GM12878 (cell line): ENCODE results near the gene ICA1. TPM values are rescaled to one million over a fixed set of nuclear protein-coding genes. Genes with fewer than 3 reads are reported as not detected.

Experiments used
- ATAC-seq: fragments of 200-7000 bp; cut with Tn5 transposase; 3 replicates; pipeline ENCODE4 v1.9.1; 2020; ENCODE audit warnings: mild to moderate bottlenecking, moderate library complexity
- BruUV-seq: library from RNA; stranded (reverse); fragments of 400-500 nt; replicated peaks from 2 replicates; lab custom pipeline; 2021; lab: Mats Ljungman, UMichigan
- CTCF ChIA-PET: fragments of 300-600 bp; sonication (Branson Sonifier 250); formaldehyde crosslinking; extraction: SDS; loops from one replicate; lab custom pipeline; 2021; ENCODE audit warnings: inconsistent platforms; lab: Yijun Ruan, JAX
- POLR2A ChIA-PET: fragments of 350-600 bp; formaldehyde crosslinking; extraction: SDS; loops from one replicate; lab custom pipeline; 2021; ENCODE audit warnings: inconsistent platforms; lab: Charles Lee
- RAD21 ChIA-PET: fragments of 300-600 bp; sonication (Branson Sonifier 250); formaldehyde crosslinking; loops from one replicate; lab custom pipeline; 2023; ENCODE audit warnings: antibody characterized with exemption; ENCODE audit not compliant: unreplicated experiment; lab: Charles Lee
- SMC1A ChIA-PET: fragments of 300-600 bp; sonication (Branson Sonifier 250); formaldehyde crosslinking; loops from one replicate; lab custom pipeline; 2023; ENCODE audit not compliant: unreplicated experiment, uncharacterized antibody; lab: Charles Lee
- DNase-seq: peaks from one replicate; pipeline ENCODE4 v3.0.0-alpha.2; 2011; ENCODE audit warnings: low read depth, low spot score
- FAIRE-seq: peaks from 3 replicates; lab custom pipeline; 2011; peaks lifted over from hg19 to GRCh38; lab: Jason Lieb, UNC
- H2AFZ ChIP-seq: 2 replicates; pipeline ENCODE4 v1.6.0; 2011; ENCODE audit warnings: low read depth, low read length, control low read depth; ENCODE audit not compliant: control insufficient read depth
- H3K27ac ChIP-seq: 2 replicates; pipeline ENCODE4 v1.5.1; 2011; ENCODE audit warnings: control low read depth; ENCODE audit not compliant: control insufficient read depth, insufficient read depth
- H3K27me3 ChIP-seq, 2 experiments: replicated peaks in 1 of 2; 2 replicates each; pipeline versions ENCODE4 v1.6.0 to v1.6.1; 2011; ENCODE audit warnings: low read length in 1 of 2; ENCODE audit not compliant: control insufficient read depth in 2 of 2, insufficient read depth in 2 of 2
- H3K36me3 ChIP-seq, 2 experiments: 2 replicates each; pipeline ENCODE4 v1.5.1; 2011; ENCODE audit warnings: low read length in 1 of 2; ENCODE audit not compliant: control insufficient read depth in 2 of 2, insufficient read depth in 2 of 2
- H3K4me1 ChIP-seq: 2 replicates; pipeline ENCODE4 v1.6.1; 2011; ENCODE audit warnings: mild to moderate bottlenecking, low read length, moderate library complexity, mixed read lengths; ENCODE audit not compliant: control insufficient read depth, insufficient read depth
- H3K4me2 ChIP-seq: 2 replicates; pipeline ENCODE4 v1.6.0; 2011; ENCODE audit warnings: control low read depth; ENCODE audit not compliant: control insufficient read depth, insufficient read depth
- H3K4me3 ChIP-seq: fragments of 200-600 bp; sonication (generic); 2 replicates; pipeline ENCODE4 v1.5.1; 2016
- H3K79me2 ChIP-seq: 2 replicates; pipeline ENCODE4 v1.6.0; 2011; ENCODE audit warnings: low read length; ENCODE audit not compliant: control insufficient read depth, insufficient read depth
- H3K9ac ChIP-seq: 2 replicates; pipeline ENCODE4 v1.8.0; 2011; ENCODE audit warnings: low read length, control low read depth, mixed read lengths; ENCODE audit not compliant: control insufficient read depth, insufficient read depth
- H3K9me3 ChIP-seq: replicated peaks from 3 replicates; pipeline ENCODE4 v1.5.1; 2011; ENCODE audit warnings: mild to moderate bottlenecking, low read length; ENCODE audit not compliant: control insufficient read depth, insufficient read depth
- H4K20me1 ChIP-seq: 2 replicates; pipeline ENCODE4 v1.6.0; 2011; ENCODE audit not compliant: control insufficient read depth, insufficient read depth
- BCL11A ChIP-seq: IDR thresholded peaks from 2 replicates; pipeline ENCODE4 v1.6.1; 2011; ENCODE audit warnings: low read depth, low read length
- ELK1 ChIP-seq: IDR thresholded peaks from 2 replicates; pipeline ENCODE4 v1.6.1; 2012; ENCODE audit warnings: low read depth, low read length, improper control_type of control experiment
- ESRRA ChIP-seq: IDR thresholded peaks from 2 replicates; pipeline ENCODE4 v1.6.1; 2012; ENCODE audit warnings: mild to moderate bottlenecking, low read length, improper control_type of control experiment
- ETV6 ChIP-seq, 2 experiments: fragments of 450-650 bp in 1 of 2; IDR thresholded peaks in 1 of 2; conservative IDR thresholded peaks in 1 of 2; 2 replicates each; pipeline ENCODE4 v1.6.1; 2014; ENCODE audit warnings: antibody characterized with exemption in 1 of 2, borderline replicate concordance in 1 of 2, low read depth in 1 of 2, mild to moderate bottlenecking in 1 of 2, moderate library complexity in 1 of 2
- MLLT1 ChIP-seq: fragments of 450-650 bp; IDR thresholded peaks from 2 replicates; pipeline ENCODE4 v1.6.1; 2016; ENCODE audit warnings: mild to moderate bottlenecking
- NFYB ChIP-seq: IDR thresholded peaks from 2 replicates; pipeline ENCODE4 v1.6.1; 2011; ENCODE audit warnings: low read depth, mild to moderate bottlenecking, low read length, improper control_type of control experiment, moderate library complexity; ENCODE audit not compliant: insufficient read depth
- PRDM15 ChIP-seq: fragments of 450-650 bp; formaldehyde crosslinking; IDR thresholded peaks from 2 replicates; pipeline ENCODE4 v1.4.0; 2020; ENCODE audit warnings: mild to moderate bottlenecking, moderate library complexity
- SREBF2 ChIP-seq: IDR thresholded peaks from 2 replicates; pipeline ENCODE4 v1.6.1; 2012; ENCODE audit warnings: mild to moderate bottlenecking, low read length
- in situ Hi-C: fragments of 300-500 bp; cut with MboI; formaldehyde crosslinking; loops from 9 replicates; pipeline ENCODE4 v1.14.3; 2018; ENCODE audit warnings: mixed read lengths
- intact Hi-C: fragments of 100-400 bp; cut with micrococcal nuclease; formaldehyde crosslinking; loops from one replicate; pipeline ENCODE4 v1.14.2; 2022; ENCODE audit not compliant: unreplicated experiment
- polyA plus RNA-seq, 11 experiments: library from polyadenylated mRNA; depleted of rRNA in 4 of 11; unstranded in 6 of 11; stranded (reverse) in 5 of 11; fragments of >200 nt; fragmentation: Nextera tagmentation in 4 of 11; fragmentation: Illumina TruSeq in 1 of 11; extraction: Ambion mirVana in 4 of 11; extraction: Trizol in 1 of 11; gene quantifications; 1 replicate in 1 of 11; 2 replicates in 10 of 11; pipeline versions ENCODE4 v1.2.1 to v1.2.3, GENCODE V29; 2011 to 2016; ENCODE audit warnings: inconsistent platforms in 2 of 11, missing spikeins in 2 of 11, low read depth in 1 of 11
- total RNA-seq, 4 experiments: library from RNA; depleted of rRNA in 3 of 4; stranded (reverse); fragments of >200 nt in 3 of 4; fragmentation: Illumina TruSeq in 1 of 4; extraction: Trizol in 1 of 4; gene quantifications; 2 replicates each; pipeline versions ENCODE4 v1.2.1 to v1.2.3, GENCODE V29; 2013 to 2021

Gene ICA1
- total and polyA plus RNA-seq, 10 of the 15 experiments (the other 5 are each of a cell fraction or from before 2014, with no cell fraction given) = 1.3 to 35.1 (median 3.3) TPM

GRCh38 chr7:8064828-8065227, 197.1 kb downstream of the ICA1 start (continued):
- TF ChIP-seq PRDM15 (no peak), NFYB (no peak), SREBF2 (no peak), ETV6 (conservative IDR thresholded peaks at IDR 0.05 in 1 of 2, IDR thresholded peaks at IDR 0.05 in 1 of 2; ENCODE audit: borderline replicate concordance in 1 of 2, low read depth in 1 of 2) (no peak)

- H3K4me3 ChIP-seq = no peak overlapping the region
- BruUV-seq = no TSS peak
- H3K79me2 ChIP-seq = peaks cover 18% of the 10 kb centered on the region
- no peak for DNase-seq
- peaks cover under 1 to 19% of the 10 kb centered on the region in 2 experiments for H3K36me3 ChIP-seq
- SMC1A ChIA-PET = interaction anchor here (0.6 to 1.8 kb wide), 6 partner anchors 11 to 486 kb away, joined by 3 to 4 read pairs (median 3); no protein-coding TSS in a partner anchor
- peaks cover 2% of the 10 kb centered on the region; the same call in 1 of the 2 replicates for H3K4me1 ChIP-seq
- H3K27me3 ChIP-seq = no peaks in the 10 kb centered on the region
- no peaks in the 10 kb centered on the region; the same call in 1 of the 2 replicates for H4K20me1 ChIP-seq
- H3K9me3 ChIP-seq = peaks cover 5% of the 10 kb centered on the region; the same call in 2 of the 3 replicates
- no peak overlapping the region for H3K9ac ChIP-seq
- in situ Hi-C loops (no loop called here), intact Hi-C loops (no loop called here)
- RAD21 ChIA-PET = interaction anchor here (0.8 to 1.1 kb wide), 2 partner anchors 11 to 126 kb away, joined by 3 to 4 read pairs; no protein-coding TSS in a partner anchor
- POLR2A ChIA-PET = interaction anchor here (0.9 kb wide), 1 partner anchor 10 kb away, joined by 3 read pairs; no protein-coding TSS in a partner anchor
- H3K27ac ChIP-seq = no peak overlapping the region
- H3K4me2 ChIP-seq = no peak overlapping the region
- ATAC-seq = no peak
- no peak for FAIRE-seq
- CTCF ChIA-PET = interaction anchor here (1.4 kb wide), 1 partner anchor 21 kb away, joined by 4 read pairs; no protein-coding TSS in a partner anchor
- TF ChIP-seq ESRRA = no peak
- TF ChIP-seq MLLT1 = no peak
- no peak for TF ChIP-seq ELK1
- TF ChIP-seq BCL11A = no peak
- TF ChIP-seq, all 136 proteins: peak for 0
- no peak overlapping the region for H2AFZ ChIP-seq
Measured at GRCh38 chr7:8063706-8064297, 198.2 kb downstream of the ICA1 start.
